Activated CD4-positive, alpha-beta T cell treated with anti-CD3 and anti-CD28 coated beads for 4 hours (primary cell): ENCODE data around the gene NDUFB10.

Source experiments
- DNase-seq, 2 donors: peaks; one replicate each; pipeline ENCODE4 v3.0.0-alpha.2; 2020

NDUFB10 gene

GRCh38 chr16:1973461-1974156, 14.3 kb downstream of the NDUFB10 start:
- no peak for DNase-seq

GRCh38 chr16:1974157-1975070, 15.1 kb downstream of the NDUFB10 start:
- no peak for DNase-seq

GRCh38 chr16:1975432-1976215, 16.3 kb downstream of the NDUFB10 start:
- no peak for DNase-seq

GRCh38 chr16:1976216-1976520, 16.8 kb downstream of the NDUFB10 start:
- no peak for DNase-seq

- no peak for DNase-seq
Observed at GRCh38 chr16:1976951-1977874, 17.9 kb downstream of the NDUFB10 start.

- no peak for DNase-seq
Observed at GRCh38 chr16:1977875-1978268, 18.5 kb downstream of the NDUFB10 start.

GRCh38 chr16:1978476-1979120, 19.3 kb downstream of the NDUFB10 start:
- DNase-seq, result no peak

GRCh38 chr16:1979271-1980029, 20.1 kb downstream of the NDUFB10 start:
- DNase-seq, result peak; percentile 60 to 62

GRCh38 chr16:1980030-1980769, 20.9 kb downstream of the NDUFB10 start:
- DNase-seq, result no peak

- DNase-seq, result no peak
Observed at GRCh38 chr16:1980770-1981087, 21.4 kb downstream of the NDUFB10 start.

GRCh38 chr16:1981398-1981836, 22.1 kb downstream of the NDUFB10 start, which contains the start of gene NOXO1:
Gene NOXO1 (minus strand): TSS chr16:1981469. CDS start chr16:1981179, 290 bp downstream.
- no peak for DNase-seq

- no peak for DNase-seq
Observed at GRCh38 chr16:1982013-1982433, 22.7 kb downstream of the NDUFB10 start.

GRCh38 chr16:1982991-1983543, 23.7 kb downstream of the NDUFB10 start:
- no peak for DNase-seq

- peak; percentile 45 to 66 for DNase-seq
Observed at GRCh38 chr16:1983544-1984346, 24.4 kb downstream of the NDUFB10 start, which contains the start of gene GFER. Gene GFER (plus strand): TSS chr16:1984193. CDS start chr16:1984219, 26 bp downstream.

- no peak for DNase-seq
Observed at GRCh38 chr16:1984347-1985225, 25.2 kb downstream of the NDUFB10 start.

- no peak for DNase-seq
Observed at GRCh38 chr16:1985466-1986150, 26.3 kb downstream of the NDUFB10 start.

GRCh38 chr16:1987198-1987597, 27.9 kb downstream of the NDUFB10 start:
- no peak for DNase-seq
